ENCODE data around the gene POM121L2.

The POM121L2 gene

GRCh38 chr6:27332692-27333641, 20.9 kb upstream of the POM121L2 start:
- DNase-seq = peak; percentile 46
- Mint-ChIP-seq H3K27ac (no peak overlapping the region), H3K36me3 (ENCODE audit: low read depth) (no peaks in the 10 kb centered on the region), H3K4me3 (peak overlapping the region; percentile 93), H3K27me3 (ENCODE audit: low read depth, poor library complexity) (peaks cover 10% of the 10 kb centered on the region), H3K9me3 (peaks cover 10% of the 10 kb centered on the region), H3K4me1 (peaks cover 4% of the 10 kb centered on the region)
- TF ChIP-seq, protein P1, sequence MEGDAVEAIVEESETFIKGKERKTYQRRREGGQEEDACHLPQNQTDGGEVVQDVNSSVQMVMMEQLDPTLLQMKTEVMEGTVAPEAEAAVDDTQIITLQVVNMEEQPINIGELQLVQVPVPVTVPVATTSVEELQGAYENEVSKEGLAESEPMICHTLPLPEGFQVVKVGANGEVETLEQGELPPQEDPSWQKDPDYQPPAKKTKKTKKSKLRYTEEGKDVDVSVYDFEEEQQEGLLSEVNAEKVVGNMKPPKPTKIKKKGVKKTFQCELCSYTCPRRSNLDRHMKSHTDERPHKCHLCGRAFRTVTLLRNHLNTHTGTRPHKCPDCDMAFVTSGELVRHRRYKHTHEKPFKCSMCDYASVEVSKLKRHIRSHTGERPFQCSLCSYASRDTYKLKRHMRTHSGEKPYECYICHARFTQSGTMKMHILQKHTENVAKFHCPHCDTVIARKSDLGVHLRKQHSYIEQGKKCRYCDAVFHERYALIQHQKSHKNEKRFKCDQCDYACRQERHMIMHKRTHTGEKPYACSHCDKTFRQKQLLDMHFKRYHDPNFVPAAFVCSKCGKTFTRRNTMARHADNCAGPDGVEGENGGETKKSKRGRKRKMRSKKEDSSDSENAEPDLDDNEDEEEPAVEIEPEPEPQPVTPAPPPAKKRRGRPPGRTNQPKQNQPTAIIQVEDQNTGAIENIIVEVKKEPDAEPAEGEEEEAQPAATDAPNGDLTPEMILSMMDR (IDR thresholded peaks at IDR 0.05) = no peak

DNA sequence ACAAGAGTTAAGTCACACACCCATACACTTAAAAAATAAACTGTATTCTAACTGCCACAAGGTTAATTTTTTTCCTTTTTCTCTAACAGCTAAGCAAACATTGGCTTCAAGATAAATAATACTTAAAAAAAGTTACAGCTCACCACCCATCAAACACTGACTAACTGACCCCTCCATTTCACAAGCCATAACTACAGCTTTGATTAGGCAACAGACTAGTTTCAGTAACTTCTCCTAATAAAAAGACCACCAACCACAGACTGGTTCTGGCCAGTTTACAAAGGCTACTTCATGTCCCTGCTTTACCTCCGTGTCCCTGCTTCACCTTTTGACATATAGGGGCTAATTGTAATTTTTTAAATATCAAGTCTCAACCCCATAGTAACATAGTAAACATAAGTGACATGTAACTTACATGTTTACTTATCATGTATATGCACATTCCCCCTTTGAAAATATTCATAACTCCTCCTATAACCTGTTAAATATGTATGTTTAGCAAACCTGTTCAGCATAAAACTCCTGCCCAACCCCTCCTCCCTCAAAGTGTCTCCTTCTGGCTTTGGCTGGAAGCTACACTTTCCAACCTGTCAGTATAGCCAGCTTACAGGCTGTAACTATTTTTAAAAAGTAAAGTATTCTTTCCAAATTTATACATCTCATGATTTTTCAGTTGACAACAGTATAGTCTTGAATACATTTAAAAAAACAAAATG, 15.1 kb upstream of the POM121L2 start:
- DNase-seq = no peak
- Mint-ChIP-seq H3K36me3 (ENCODE audit: low read depth) (no peaks in the 10 kb centered on the region), H3K4me1 (no peaks in the 10 kb centered on the region), H3K27ac (no peak overlapping the region), H3K4me3 (no peak overlapping the region), H3K9me3 (peaks cover 9% of the 10 kb centered on the region), H3K27me3 (ENCODE audit: low read depth, poor library complexity) (peaks cover 24% of the 10 kb centered on the region)
- TF ChIP-seq, protein P1 (IDR thresholded peaks at IDR 0.05) = no peak

DNA sequence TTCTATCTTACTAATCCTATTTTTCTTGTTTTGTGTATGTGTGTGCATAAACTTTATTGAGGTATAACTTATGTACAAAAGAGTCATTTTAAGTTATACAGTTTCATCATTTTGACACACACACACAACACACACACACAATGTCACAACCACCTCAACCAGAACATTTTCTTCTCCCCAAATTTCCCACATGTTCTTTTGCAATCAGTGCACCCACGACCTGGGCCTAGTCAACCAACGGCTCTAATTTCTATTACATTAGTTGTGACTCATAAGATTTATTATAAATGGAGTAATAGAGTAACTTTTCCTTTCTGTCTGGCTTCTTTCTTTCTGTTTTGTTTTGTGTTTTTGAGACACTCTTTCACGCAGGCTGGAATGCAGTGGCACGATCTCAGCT, 9.8 kb upstream of the POM121L2 start:
- Mint-ChIP-seq H3K27me3 (ENCODE audit: low read depth, poor library complexity) (peaks cover 23% of the 10 kb centered on the region), H3K9me3 (no peaks in the 10 kb centered on the region), H3K27ac (no peak overlapping the region), H3K36me3 (ENCODE audit: low read depth) (no peaks in the 10 kb centered on the region), H3K4me1 (peaks cover 6% of the 10 kb centered on the region), H3K4me3 (no peak overlapping the region)
- TF ChIP-seq, protein P1 (IDR thresholded peaks at IDR 0.05) = no peak
- DNase-seq = no peak

DNA sequence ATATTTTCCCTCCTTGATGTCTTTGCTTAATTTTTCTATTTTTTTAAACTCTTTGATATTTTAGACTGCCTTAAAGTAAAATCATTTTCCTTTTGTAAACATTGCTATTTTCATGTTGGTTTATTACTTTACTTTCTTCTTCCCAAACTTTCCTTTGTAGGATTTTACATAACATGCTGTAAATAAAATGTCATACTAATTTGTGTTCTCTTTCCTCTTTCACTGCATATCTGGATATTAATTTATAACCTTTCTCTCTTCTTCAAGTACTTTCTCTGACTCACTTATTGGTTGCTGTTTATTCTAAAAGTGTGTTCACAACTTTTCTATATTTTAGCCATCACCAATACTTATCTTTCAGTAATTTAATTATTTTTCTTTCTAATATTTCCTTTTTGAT, 9.3 kb upstream of the POM121L2 start:
- H3K9me3 Mint-ChIP-seq = no peaks in the 10 kb centered on the region
- TF ChIP-seq, protein P1 (IDR thresholded peaks at IDR 0.05) = no peak

DNA sequence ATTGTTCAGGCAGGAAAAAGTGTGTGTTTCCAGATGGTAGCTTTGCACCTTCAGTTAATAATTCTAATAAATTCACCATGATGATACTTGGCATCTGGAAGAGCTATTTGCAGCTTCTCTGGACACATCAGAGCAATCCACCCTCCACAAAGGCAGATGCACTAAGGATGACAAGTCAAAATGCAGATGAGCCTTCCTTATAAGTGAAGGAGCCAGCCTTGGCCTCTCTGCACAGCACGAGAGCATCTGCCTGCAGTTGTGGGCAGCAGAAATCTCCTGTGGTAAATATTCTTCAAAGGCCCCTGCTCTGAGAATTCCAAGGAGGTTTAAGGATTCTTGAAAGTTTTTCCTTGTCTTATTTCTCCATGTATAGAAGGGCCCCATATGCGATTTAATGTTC, 6.9 kb upstream of the POM121L2 start:
- peaks cover under 1% of the 10 kb centered on the region for H3K36me3 Mint-ChIP-seq (ENCODE audit: low read depth)
- H3K27ac Mint-ChIP-seq = no peak overlapping the region
- H3K27me3 Mint-ChIP-seq (ENCODE audit: low read depth, poor library complexity) = peaks cover 37% of the 10 kb centered on the region
- TF ChIP-seq, protein P1 (IDR thresholded peaks at IDR 0.05) = no peak
- no peak overlapping the region for H3K4me3 Mint-ChIP-seq
- peaks cover 5% of the 10 kb centered on the region for H3K9me3 Mint-ChIP-seq
- no peak for DNase-seq
- H3K4me1 Mint-ChIP-seq = peaks cover 6% of the 10 kb centered on the region

More for the DNA sequence above, 9.3 kb upstream of the POM121L2 start:
- no peak for DNase-seq
- peaks cover 6% of the 10 kb centered on the region for H3K4me1 Mint-ChIP-seq
- no peaks in the 10 kb centered on the region for H3K36me3 Mint-ChIP-seq (ENCODE audit: low read depth)
- peaks cover 23% of the 10 kb centered on the region for H3K27me3 Mint-ChIP-seq (ENCODE audit: low read depth, poor library complexity)
- no peak overlapping the region for H3K4me3 Mint-ChIP-seq
- no peak overlapping the region for H3K27ac Mint-ChIP-seq
